ENCODE measurements around the gene CTSC.

Gene CTSC

GRCh38 chr11:88337181-88337986 lies at the start of gene CTSC:
Gene CTSC, minus strand, starts transcription at chr11:88337736. Its CDS starts 64 bp downstream, at chr11:88337672.
- H3K27me3 ChIP-seq (ENCODE audit: insufficient read depth, low read length): no peaks in the 10 kb centered on the region
- peaks cover 54% of the 10 kb centered on the region for H3K4me1 ChIP-seq (ENCODE audit: control insufficient read depth, insufficient read depth, low read length, unreplicated experiment)
- peaks cover 20% of the 10 kb centered on the region for H3K36me3 ChIP-seq (ENCODE audit: insufficient read depth, low read length)
- peaks cover 61% of the 10 kb centered on the region for H3K79me2 ChIP-seq (ENCODE audit: control insufficient read depth, insufficient read depth, low read length, unreplicated experiment)
- H3K4me3 ChIP-seq (ENCODE audit: low read depth, low read length): peak within 1 kb of the TSS; percentile 99
- H2AFZ ChIP-seq (ENCODE audit: low read length, unreplicated experiment): peak within 1 kb of the TSS; percentile 88
- H3K27ac ChIP-seq (ENCODE audit: low read depth, low read length): peak within 1 kb of the TSS; percentile 77

- Histone ChIP-seq H3K79me2 (ENCODE audit: control insufficient read depth, insufficient read depth, low read length, unreplicated experiment) (no peaks in the 10 kb centered on the region), H3K27me3 (ENCODE audit: insufficient read depth, low read length) (no peaks in the 10 kb centered on the region), H2AFZ (ENCODE audit: low read length, unreplicated experiment) (peak overlapping the region; percentile 16), H3K27ac (ENCODE audit: low read depth, low read length) (peak overlapping the region; percentile 22), H3K36me3 (ENCODE audit: insufficient read depth, low read length) (no peaks in the 10 kb centered on the region), H3K4me3 (ENCODE audit: low read depth, low read length) (peak overlapping the region; percentile 22), H3K4me1 (ENCODE audit: control insufficient read depth, insufficient read depth, low read length, unreplicated experiment) (peaks cover 8% of the 10 kb centered on the region)
Observed at GRCh38 chr11:88384669-88385005, 47.1 kb upstream of the CTSC start.

GRCh38 chr11:88384004-88384668 lies 46.6 kb upstream of the CTSC start:
- H3K27me3 ChIP-seq (ENCODE audit: insufficient read depth, low read length): no peaks in the 10 kb centered on the region
- peak overlapping the region; percentile 16 for H2AFZ ChIP-seq (ENCODE audit: low read length, unreplicated experiment)
- H3K27ac ChIP-seq (ENCODE audit: low read depth, low read length): peak overlapping the region; percentile 22
- peaks cover 8% of the 10 kb centered on the region for H3K4me1 ChIP-seq (ENCODE audit: control insufficient read depth, insufficient read depth, low read length, unreplicated experiment)
- no peaks in the 10 kb centered on the region for H3K36me3 ChIP-seq (ENCODE audit: insufficient read depth, low read length)
- H3K79me2 ChIP-seq (ENCODE audit: control insufficient read depth, insufficient read depth, low read length, unreplicated experiment): no peaks in the 10 kb centered on the region
- H3K4me3 ChIP-seq (ENCODE audit: low read depth, low read length): peak overlapping the region; percentile 22

- H3K79me2 ChIP-seq (ENCODE audit: control insufficient read depth, insufficient read depth, low read length, unreplicated experiment): no peaks in the 10 kb centered on the region
- peaks cover 8% of the 10 kb centered on the region for H3K4me1 ChIP-seq (ENCODE audit: control insufficient read depth, insufficient read depth, low read length, unreplicated experiment)
- H3K27ac ChIP-seq (ENCODE audit: low read depth, low read length): no peak overlapping the region
- H3K36me3 ChIP-seq (ENCODE audit: insufficient read depth, low read length): no peaks in the 10 kb centered on the region
- H2AFZ ChIP-seq (ENCODE audit: low read length, unreplicated experiment): no peak overlapping the region
- no peaks in the 10 kb centered on the region for H3K27me3 ChIP-seq (ENCODE audit: insufficient read depth, low read length)
- H3K4me3 ChIP-seq (ENCODE audit: low read depth, low read length): no peak overlapping the region
Observed at GRCh38 chr11:88383447-88383846, 45.9 kb upstream of the CTSC start.

- H3K4me1 ChIP-seq (ENCODE audit: control insufficient read depth, insufficient read depth, low read length, unreplicated experiment): peaks cover 4% of the 10 kb centered on the region
- H3K79me2 ChIP-seq (ENCODE audit: control insufficient read depth, insufficient read depth, low read length, unreplicated experiment): no peaks in the 10 kb centered on the region
Observed at GRCh38 chr11:88379130-88379529, 41.6 kb upstream of the CTSC start.

GRCh38 chr11:88378422-88379066 lies 41.0 kb upstream of the CTSC start:
- peaks cover 3% of the 10 kb centered on the region; the same call in 1 of the 2 replicates for H3K36me3 ChIP-seq (ENCODE audit: insufficient read depth, low read length)
- H3K79me2 ChIP-seq (ENCODE audit: control insufficient read depth, insufficient read depth, low read length, unreplicated experiment): no peaks in the 10 kb centered on the region
- peaks cover 4% of the 10 kb centered on the region for H3K4me1 ChIP-seq (ENCODE audit: control insufficient read depth, insufficient read depth, low read length, unreplicated experiment)
- H2AFZ ChIP-seq (ENCODE audit: low read length, unreplicated experiment): no peak overlapping the region
- no peak overlapping the region for H3K27ac ChIP-seq (ENCODE audit: low read depth, low read length)
- H3K27me3 ChIP-seq (ENCODE audit: insufficient read depth, low read length): no peaks in the 10 kb centered on the region
- H3K4me3 ChIP-seq (ENCODE audit: low read depth, low read length): no peak overlapping the region

More at GRCh38 chr11:88379130-88379529, 41.6 kb upstream of the CTSC start:
- Histone ChIP-seq H3K36me3 (ENCODE audit: insufficient read depth, low read length) (no peaks in the 10 kb centered on the region), H2AFZ (ENCODE audit: low read length, unreplicated experiment) (no peak overlapping the region), H3K27ac (ENCODE audit: low read depth, low read length) (no peak overlapping the region), H3K27me3 (ENCODE audit: insufficient read depth, low read length) (no peaks in the 10 kb centered on the region), H3K4me3 (ENCODE audit: low read depth, low read length) (no peak overlapping the region)

GRCh38 chr11:88377646-88378045 lies 40.1 kb upstream of the CTSC start:
- no peak overlapping the region for H3K4me3 ChIP-seq (ENCODE audit: low read depth, low read length)
- no peak overlapping the region for H2AFZ ChIP-seq (ENCODE audit: low read length, unreplicated experiment)
- no peaks in the 10 kb centered on the region for H3K79me2 ChIP-seq (ENCODE audit: control insufficient read depth, insufficient read depth, low read length, unreplicated experiment)
- no peak overlapping the region for H3K27ac ChIP-seq (ENCODE audit: low read depth, low read length)
- H3K4me1 ChIP-seq (ENCODE audit: control insufficient read depth, insufficient read depth, low read length, unreplicated experiment): no peaks in the 10 kb centered on the region
- H3K27me3 ChIP-seq (ENCODE audit: insufficient read depth, low read length): no peaks in the 10 kb centered on the region
- peaks cover 3% of the 10 kb centered on the region; the same call in 1 of the 2 replicates for H3K36me3 ChIP-seq (ENCODE audit: insufficient read depth, low read length)

GRCh38 chr11:88377144-88377543 lies 39.6 kb upstream of the CTSC start:
- peaks cover 3% of the 10 kb centered on the region; the same call in 1 of the 2 replicates for H3K36me3 ChIP-seq (ENCODE audit: insufficient read depth, low read length)
- no peaks in the 10 kb centered on the region for H3K79me2 ChIP-seq (ENCODE audit: control insufficient read depth, insufficient read depth, low read length, unreplicated experiment)
- H3K4me3 ChIP-seq (ENCODE audit: low read depth, low read length): no peak overlapping the region
- H3K27me3 ChIP-seq (ENCODE audit: insufficient read depth, low read length): no peaks in the 10 kb centered on the region
- no peaks in the 10 kb centered on the region for H3K4me1 ChIP-seq (ENCODE audit: control insufficient read depth, insufficient read depth, low read length, unreplicated experiment)
- H2AFZ ChIP-seq (ENCODE audit: low read length, unreplicated experiment): no peak overlapping the region
- no peak overlapping the region for H3K27ac ChIP-seq (ENCODE audit: low read depth, low read length)

- Histone ChIP-seq H3K27me3 (ENCODE audit: insufficient read depth, low read length) (no peaks in the 10 kb centered on the region), H3K27ac (ENCODE audit: low read depth, low read length) (no peak overlapping the region), H3K36me3 (ENCODE audit: insufficient read depth, low read length) (peaks cover 3% of the 10 kb centered on the region; the same call in 1 of the 2 replicates), H3K4me1 (ENCODE audit: control insufficient read depth, insufficient read depth, low read length, unreplicated experiment) (no peaks in the 10 kb centered on the region), H2AFZ (ENCODE audit: low read length, unreplicated experiment) (no peak overlapping the region), H3K79me2 (ENCODE audit: control insufficient read depth, insufficient read depth, low read length, unreplicated experiment) (no peaks in the 10 kb centered on the region), H3K4me3 (ENCODE audit: low read depth, low read length) (no peak overlapping the region)
Observed at GRCh38 chr11:88375927-88376470, 38.5 kb upstream of the CTSC start.

GRCh38 chr11:88370782-88371181 lies 33.2 kb upstream of the CTSC start:
- H3K27ac ChIP-seq (ENCODE audit: low read depth, low read length): no peak overlapping the region
- no peaks in the 10 kb centered on the region for H3K4me1 ChIP-seq (ENCODE audit: control insufficient read depth, insufficient read depth, low read length, unreplicated experiment)
- no peaks in the 10 kb centered on the region for H3K27me3 ChIP-seq (ENCODE audit: insufficient read depth, low read length)
- no peak overlapping the region for H3K4me3 ChIP-seq (ENCODE audit: low read depth, low read length)
- peaks cover 3% of the 10 kb centered on the region; the same call in 1 of the 2 replicates for H3K36me3 ChIP-seq (ENCODE audit: insufficient read depth, low read length)
- H3K79me2 ChIP-seq (ENCODE audit: control insufficient read depth, insufficient read depth, low read length, unreplicated experiment): no peaks in the 10 kb centered on the region
- no peak overlapping the region for H2AFZ ChIP-seq (ENCODE audit: low read length, unreplicated experiment)
